ENCODE results near the gene USH2A. TPM values are rescaled to one million over a fixed set of nuclear protein-coding genes. Genes with fewer than 3 reads are reported as not detected.

The USH2A gene
- total and polyA plus RNA-seq, 8 donors: 0.37 to 0.58 TPM; not detected in 6

DNA sequence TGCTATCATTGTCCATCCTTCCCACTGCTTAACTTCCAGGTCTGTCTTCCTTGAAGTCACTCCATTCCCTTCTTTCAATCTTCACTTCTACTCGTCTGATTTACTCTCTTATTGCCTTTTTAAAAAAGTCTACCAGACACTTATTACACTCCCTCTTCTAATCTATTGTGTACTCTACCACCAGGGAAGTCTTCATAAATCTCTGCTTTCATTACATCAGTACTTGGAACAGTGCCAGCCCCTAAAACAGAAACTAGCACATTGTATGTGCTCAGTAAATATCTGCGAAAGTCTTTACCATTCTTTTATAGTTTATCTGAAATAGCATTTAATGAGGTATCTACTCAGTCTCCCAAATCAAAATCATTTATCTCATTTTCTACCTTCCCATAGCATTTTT lies 236.4 kb downstream of the USH2A start:
- no peak overlapping the region for H3K4me3 ChIP-seq
- no peak overlapping the region for H3K27ac ChIP-seq
- H3K4me1 ChIP-seq: no peaks in the 10 kb centered on the region
- no peaks in the 10 kb centered on the region for H3K9me3 ChIP-seq
- no peaks in the 10 kb centered on the region for H3K27me3 ChIP-seq
- H3K36me3 ChIP-seq: no peaks in the 10 kb centered on the region
- DNase-seq: peak in 1 of 2 donors; percentile 48
- TF ChIP-seq POLR2AphosphoS5 (IDR thresholded peaks at IDR 0.05): no peak
- TF ChIP-seq, protein P1, sequence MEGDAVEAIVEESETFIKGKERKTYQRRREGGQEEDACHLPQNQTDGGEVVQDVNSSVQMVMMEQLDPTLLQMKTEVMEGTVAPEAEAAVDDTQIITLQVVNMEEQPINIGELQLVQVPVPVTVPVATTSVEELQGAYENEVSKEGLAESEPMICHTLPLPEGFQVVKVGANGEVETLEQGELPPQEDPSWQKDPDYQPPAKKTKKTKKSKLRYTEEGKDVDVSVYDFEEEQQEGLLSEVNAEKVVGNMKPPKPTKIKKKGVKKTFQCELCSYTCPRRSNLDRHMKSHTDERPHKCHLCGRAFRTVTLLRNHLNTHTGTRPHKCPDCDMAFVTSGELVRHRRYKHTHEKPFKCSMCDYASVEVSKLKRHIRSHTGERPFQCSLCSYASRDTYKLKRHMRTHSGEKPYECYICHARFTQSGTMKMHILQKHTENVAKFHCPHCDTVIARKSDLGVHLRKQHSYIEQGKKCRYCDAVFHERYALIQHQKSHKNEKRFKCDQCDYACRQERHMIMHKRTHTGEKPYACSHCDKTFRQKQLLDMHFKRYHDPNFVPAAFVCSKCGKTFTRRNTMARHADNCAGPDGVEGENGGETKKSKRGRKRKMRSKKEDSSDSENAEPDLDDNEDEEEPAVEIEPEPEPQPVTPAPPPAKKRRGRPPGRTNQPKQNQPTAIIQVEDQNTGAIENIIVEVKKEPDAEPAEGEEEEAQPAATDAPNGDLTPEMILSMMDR (IDR thresholded peaks at IDR 0.05): no peak
- TF ChIP-seq EP300 (IDR thresholded peaks at IDR 0.05): no peak
- no peak for TF ChIP-seq POLR2A (IDR thresholded peaks at IDR 0.05)
- 27 to 47% (median 37%) methylated on average over 2 of the region's 2 CpGs for WGBS, 5 donors
- intact Hi-C loops (cut with DNase I; ENCODE audit: low total_unique reads): no loop called here

DNA sequence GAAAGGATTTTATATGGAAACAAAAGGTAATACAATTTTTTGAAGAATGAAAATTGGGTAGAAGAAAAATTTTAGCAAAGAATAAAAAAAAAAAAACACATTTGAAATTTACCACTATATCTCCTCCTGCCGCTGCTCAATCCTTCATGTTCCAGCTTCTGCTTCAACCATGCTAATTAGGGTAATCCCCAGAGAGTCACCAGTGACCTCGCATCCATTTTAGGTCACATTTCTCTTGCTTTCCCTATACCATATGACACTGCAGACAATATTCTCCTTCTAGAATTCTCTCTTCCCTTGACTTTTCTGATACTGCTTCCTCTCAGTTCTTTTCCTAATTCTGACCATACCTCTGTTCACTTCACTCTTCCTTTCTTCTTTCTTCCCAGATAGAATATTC lies 237.1 kb downstream of the USH2A start:
- H3K27ac ChIP-seq: no peak overlapping the region
- no peaks in the 10 kb centered on the region for H3K9me3 ChIP-seq
- H3K4me1 ChIP-seq: no peaks in the 10 kb centered on the region
- DNase-seq: no peak
- WGBS, 5 donors: 78 to 94% (median 83%) methylated on average over 2 of the region's 2 CpGs
- no peak overlapping the region for H3K4me3 ChIP-seq
- H3K36me3 ChIP-seq: no peaks in the 10 kb centered on the region
- intact Hi-C loops (cut with DNase I; ENCODE audit: low total_unique reads): no loop called here
- H3K27me3 ChIP-seq: no peaks in the 10 kb centered on the region
- TF ChIP-seq EP300 (IDR thresholded peaks at IDR 0.05) (no peak), POLR2A (IDR thresholded peaks at IDR 0.05) (no peak), POLR2AphosphoS5 (IDR thresholded peaks at IDR 0.05) (no peak)
- TF ChIP-seq, protein P1 (IDR thresholded peaks at IDR 0.05): no peak

DNA sequence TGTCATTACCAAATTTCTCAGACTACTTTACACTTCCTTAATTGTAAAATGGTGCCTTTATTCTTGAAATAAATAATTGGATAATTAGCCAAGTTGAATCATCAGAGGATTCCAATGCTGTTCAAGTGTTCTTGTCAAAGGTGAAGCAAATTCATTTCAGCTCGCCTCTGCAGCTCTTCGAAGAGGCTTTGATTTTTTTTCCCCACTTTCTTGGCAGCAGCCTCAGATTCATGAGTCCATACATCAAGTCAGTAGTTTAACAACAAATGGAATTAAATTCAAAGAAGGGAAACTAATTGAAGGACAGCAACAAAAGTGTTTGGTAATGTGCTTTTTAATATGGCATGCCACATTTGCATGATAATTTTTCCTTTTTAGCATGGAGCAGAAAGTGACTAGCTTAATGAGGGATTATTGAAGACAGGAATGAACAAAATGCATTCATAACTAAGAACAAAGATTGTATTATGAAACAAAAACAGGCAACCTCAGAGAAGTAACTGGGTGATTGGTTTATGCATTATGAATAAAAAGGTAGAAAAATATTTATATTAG lies 239.0 kb downstream of the USH2A start:
- 43 to 73% (median 73%) methylated on average over 2 of the region's 2 CpGs for WGBS, 5 donors
- no peaks in the 10 kb centered on the region for H3K4me1 ChIP-seq
- no peaks in the 10 kb centered on the region for H3K36me3 ChIP-seq
- intact Hi-C loops (cut with DNase I; ENCODE audit: low total_unique reads): no loop called here
- H3K9me3 ChIP-seq: no peaks in the 10 kb centered on the region
- no peaks in the 10 kb centered on the region for H3K27me3 ChIP-seq
- TF ChIP-seq POLR2A (IDR thresholded peaks at IDR 0.05): no peak
- H3K27ac ChIP-seq: no peak overlapping the region
- DNase-seq: no peak
- H3K4me3 ChIP-seq: no peak overlapping the region

DNA sequence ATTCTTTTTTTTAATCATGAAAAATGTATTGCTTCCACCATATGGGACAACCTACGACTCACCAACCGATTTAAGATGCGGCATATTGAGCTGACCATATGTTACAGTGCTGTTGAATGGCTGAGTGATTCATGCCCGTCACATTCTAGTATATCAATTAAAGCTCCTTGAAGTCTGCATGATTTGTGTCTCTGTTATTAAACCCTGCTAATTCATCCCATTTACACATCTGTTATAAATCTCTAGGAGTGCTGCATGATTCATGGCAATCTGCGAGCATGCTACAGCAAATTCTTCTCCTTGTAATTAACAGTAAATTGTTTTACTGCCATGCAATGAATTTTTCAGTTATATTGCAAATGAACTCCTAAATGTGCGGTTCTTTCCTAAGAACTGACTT lies 239.8 kb downstream of the USH2A start:
- 70 to 82% (median 79%) methylated on average over 6 of the region's 6 CpGs for WGBS, 5 donors
- H3K4me1 ChIP-seq: no peaks in the 10 kb centered on the region
- no peaks in the 10 kb centered on the region for H3K9me3 ChIP-seq
- DNase-seq: no peak
- H3K27ac ChIP-seq: no peak overlapping the region
- H3K27me3 ChIP-seq: no peaks in the 10 kb centered on the region
- intact Hi-C loops (cut with DNase I; ENCODE audit: low total_unique reads): no loop called here
- TF ChIP-seq POLR2A (IDR thresholded peaks at IDR 0.05) (no peak), POLR2AphosphoS5 (IDR thresholded peaks at IDR 0.05) (no peak), EP300 (IDR thresholded peaks at IDR 0.05) (no peak)
- TF ChIP-seq, protein P1 (IDR thresholded peaks at IDR 0.05): no peak
- no peak overlapping the region for H3K4me3 ChIP-seq
- no peaks in the 10 kb centered on the region for H3K36me3 ChIP-seq

DNA sequence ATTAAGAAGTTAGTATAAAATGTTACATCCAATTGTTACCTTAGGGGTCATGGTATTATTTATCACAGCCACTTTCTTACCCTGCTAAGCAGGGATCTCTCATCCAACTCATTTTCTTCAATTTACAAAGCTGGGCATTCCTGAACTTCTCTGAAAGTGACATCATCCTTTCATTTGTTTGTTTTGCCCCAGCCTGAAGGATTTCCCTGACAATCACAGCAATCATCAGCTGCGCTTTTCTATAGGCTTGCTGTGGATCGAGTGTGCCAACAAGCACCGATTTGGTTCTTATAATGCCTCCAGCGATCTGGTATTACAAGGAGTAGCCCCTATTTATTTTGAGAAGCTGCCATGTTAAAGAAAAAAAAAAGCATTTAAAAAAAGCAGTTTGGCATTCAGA lies 240.2 kb downstream of the USH2A start:
- no peak overlapping the region for H3K4me3 ChIP-seq
- intact Hi-C loops (cut with DNase I; ENCODE audit: low total_unique reads): no loop called here
- TF ChIP-seq EP300 (IDR thresholded peaks at IDR 0.05): no peak
- no peak for TF ChIP-seq POLR2AphosphoS5 (IDR thresholded peaks at IDR 0.05)
- TF ChIP-seq, protein P1 (IDR thresholded peaks at IDR 0.05): no peak
- TF ChIP-seq POLR2A (IDR thresholded peaks at IDR 0.05): no peak
- no peak for DNase-seq
- H3K4me1 ChIP-seq: no peaks in the 10 kb centered on the region
- no peak overlapping the region for H3K27ac ChIP-seq
- H3K36me3 ChIP-seq: no peaks in the 10 kb centered on the region
- no peaks in the 10 kb centered on the region for H3K9me3 ChIP-seq
- H3K27me3 ChIP-seq: no peaks in the 10 kb centered on the region
- 16 to 28% (median 18%) methylated on average over 4 of the region's 4 CpGs for WGBS, 5 donors
